ENCODE measurements around the gene ABCA10. TPM values are rescaled to one million over a fixed set of nuclear protein-coding genes. Genes with fewer than 3 reads are reported as not detected.

The ABCA10 gene
- total and polyA plus RNA-seq, 5 donors from 2014 or later: 0.07 to 2.4 (median 0.11) TPM; not detected in 2

GRCh38 chr17:69154267-69154666 lies 74.4 kb downstream of the ABCA10 start:
- Histone ChIP-seq H3K4me3 (ENCODE audit: low read depth, low read length) (no peak overlapping the region), H3K27ac (ENCODE audit: insufficient read depth, low read length, poor library complexity, severe bottlenecking) (no peak overlapping the region), H3K27me3 (ENCODE audit: control insufficient read depth, insufficient read depth, low read length) (no peaks in the 10 kb centered on the region), H3K4me1 (ENCODE audit: control insufficient read depth, insufficient read depth, low read length, poor library complexity, severe bottlenecking) (no peaks in the 10 kb centered on the region), H3K9me3 (ENCODE audit: control insufficient read depth in 2 of 2, low read length in 2 of 2) (no peaks in the 10 kb centered on the region), H3K36me3 (ENCODE audit: control insufficient read depth, insufficient read depth, low read length) (no peaks in the 10 kb centered on the region)
- DNase-seq (no peak), ATAC-seq (ENCODE audit: low read depth in 2 of 2) (no peak)
- Mint-ChIP-seq H3K4me3 (no peak overlapping the region), H3K36me3 (peaks cover 2% of the 10 kb centered on the region), H3K27ac (no peak overlapping the region), H3K27me3 (no peaks in the 10 kb centered on the region), H3K4me1 (no peaks in the 10 kb centered on the region), H3K9me3 (peaks cover 0 to 4% (median 0%) of the 10 kb centered on the region in 7 donors)

- H3K4me1 ChIP-seq (ENCODE audit: control insufficient read depth, insufficient read depth, low read length, poor library complexity, severe bottlenecking): no peaks in the 10 kb centered on the region
Observed at GRCh38 chr17:69150333-69150732, 78.3 kb downstream of the ABCA10 start.

GRCh38 chr17:69147460-69147859 lies 81.2 kb downstream of the ABCA10 start:
- H3K36me3 ChIP-seq (ENCODE audit: control insufficient read depth, insufficient read depth, low read length): no peaks in the 10 kb centered on the region
- H3K9me3 Mint-ChIP-seq: peaks cover 0 to 4% (median 0%) of the 10 kb centered on the region in 7 donors
- H3K4me1 ChIP-seq (ENCODE audit: control insufficient read depth, insufficient read depth, low read length, poor library complexity, severe bottlenecking): no peaks in the 10 kb centered on the region
- DNase-seq (no peak), ATAC-seq (ENCODE audit: low read depth in 2 of 2) (no peak)
- H3K4me3 ChIP-seq (ENCODE audit: low read depth, low read length): no peak overlapping the region
- H3K36me3 Mint-ChIP-seq: no peaks in the 10 kb centered on the region
- H3K27ac ChIP-seq (ENCODE audit: insufficient read depth, low read length, poor library complexity, severe bottlenecking): no peak overlapping the region
- H3K9me3 ChIP-seq (ENCODE audit: control insufficient read depth in 2 of 2, low read length in 2 of 2): no peaks in the 10 kb centered on the region
- H3K27me3 Mint-ChIP-seq: peaks cover 7% of the 10 kb centered on the region
- H3K4me1 Mint-ChIP-seq: no peaks in the 10 kb centered on the region
- H3K27ac Mint-ChIP-seq: no peak overlapping the region
- H3K27me3 ChIP-seq (ENCODE audit: control insufficient read depth, insufficient read depth, low read length): no peaks in the 10 kb centered on the region
- H3K4me3 Mint-ChIP-seq: no peak overlapping the region

More at GRCh38 chr17:69150333-69150732, 78.3 kb downstream of the ABCA10 start:
- no peak overlapping the region for H3K4me3 ChIP-seq (ENCODE audit: low read depth, low read length)
- Mint-ChIP-seq H3K36me3 (peaks cover 2% of the 10 kb centered on the region), H3K27ac (no peak overlapping the region), H3K9me3 (peaks cover 0 to 4% (median 0%) of the 10 kb centered on the region in 7 donors), H3K4me1 (no peaks in the 10 kb centered on the region), H3K4me3 (no peak overlapping the region), H3K27me3 (no peaks in the 10 kb centered on the region)
- no peaks in the 10 kb centered on the region for H3K27me3 ChIP-seq (ENCODE audit: control insufficient read depth, insufficient read depth, low read length)
- H3K27ac ChIP-seq (ENCODE audit: insufficient read depth, low read length, poor library complexity, severe bottlenecking): no peak overlapping the region
- DNase-seq: no peak
- H3K36me3 ChIP-seq (ENCODE audit: control insufficient read depth, insufficient read depth, low read length): no peaks in the 10 kb centered on the region
- ATAC-seq (ENCODE audit: low read depth in 2 of 2): no peak
- no peaks in the 10 kb centered on the region for H3K9me3 ChIP-seq (ENCODE audit: control insufficient read depth in 2 of 2, low read length in 2 of 2)

GRCh38 chr17:69144331-69145255 lies 84.0 kb downstream of the ABCA10 start:
- H3K36me3 Mint-ChIP-seq: no peaks in the 10 kb centered on the region
- no peaks in the 10 kb centered on the region for H3K4me1 Mint-ChIP-seq
- Histone ChIP-seq H3K27me3 (ENCODE audit: control insufficient read depth, insufficient read depth, low read length) (no peaks in the 10 kb centered on the region), H3K4me3 (ENCODE audit: low read depth, low read length) (no peak overlapping the region), H3K36me3 (ENCODE audit: control insufficient read depth, insufficient read depth, low read length) (no peaks in the 10 kb centered on the region), H3K9me3 (ENCODE audit: control insufficient read depth in 2 of 2, low read length in 2 of 2) (no peaks in the 10 kb centered on the region), H3K4me1 (ENCODE audit: control insufficient read depth, insufficient read depth, low read length, poor library complexity, severe bottlenecking) (no peaks in the 10 kb centered on the region), H3K27ac (ENCODE audit: insufficient read depth, low read length, poor library complexity, severe bottlenecking) (no peak overlapping the region)
- peaks cover 10% of the 10 kb centered on the region for H3K27me3 Mint-ChIP-seq
- peaks cover 0 to 2% (median 0%) of the 10 kb centered on the region in 7 donors for H3K9me3 Mint-ChIP-seq
- no peak overlapping the region for H3K27ac Mint-ChIP-seq
- H3K4me3 Mint-ChIP-seq: no peak overlapping the region
- ATAC-seq (ENCODE audit: low read depth in 2 of 2) (no peak), DNase-seq (no peak)

GRCh38 chr17:69143683-69144231 lies 84.9 kb downstream of the ABCA10 start:
- Mint-ChIP-seq H3K27me3 (peaks cover 10% of the 10 kb centered on the region), H3K36me3 (no peaks in the 10 kb centered on the region), H3K27ac (no peak overlapping the region), H3K4me3 (no peak overlapping the region), H3K4me1 (no peaks in the 10 kb centered on the region), H3K9me3 (peaks cover 0 to 2% (median 0%) of the 10 kb centered on the region in 7 donors)
- no peak for DNase-seq
- H3K27me3 ChIP-seq (ENCODE audit: control insufficient read depth, insufficient read depth, low read length): no peaks in the 10 kb centered on the region
- H3K27ac ChIP-seq (ENCODE audit: insufficient read depth, low read length, poor library complexity, severe bottlenecking): no peak overlapping the region
- H3K9me3 ChIP-seq (ENCODE audit: control insufficient read depth in 2 of 2, low read length in 2 of 2): no peaks in the 10 kb centered on the region
- ATAC-seq (ENCODE audit: low read depth in 2 of 2): no peak
- no peak overlapping the region for H3K4me3 ChIP-seq (ENCODE audit: low read depth, low read length)
- no peaks in the 10 kb centered on the region for H3K4me1 ChIP-seq (ENCODE audit: control insufficient read depth, insufficient read depth, low read length, poor library complexity, severe bottlenecking)
- no peaks in the 10 kb centered on the region for H3K36me3 ChIP-seq (ENCODE audit: control insufficient read depth, insufficient read depth, low read length)

GRCh38 chr17:69143151-69143550 lies 85.5 kb downstream of the ABCA10 start:
- peaks cover 0 to 2% (median 0%) of the 10 kb centered on the region in 7 donors for H3K9me3 Mint-ChIP-seq
- H3K4me3 Mint-ChIP-seq: no peak overlapping the region
- H3K4me1 ChIP-seq (ENCODE audit: control insufficient read depth, insufficient read depth, low read length, poor library complexity, severe bottlenecking): no peaks in the 10 kb centered on the region
- no peaks in the 10 kb centered on the region for H3K36me3 ChIP-seq (ENCODE audit: control insufficient read depth, insufficient read depth, low read length)
- H3K27me3 Mint-ChIP-seq: peaks cover 10% of the 10 kb centered on the region
- no peaks in the 10 kb centered on the region for H3K36me3 Mint-ChIP-seq
- H3K9me3 ChIP-seq (ENCODE audit: control insufficient read depth in 2 of 2, low read length in 2 of 2): no peaks in the 10 kb centered on the region
- H3K4me3 ChIP-seq (ENCODE audit: low read depth, low read length): no peak overlapping the region
- DNase-seq (no peak), ATAC-seq (ENCODE audit: low read depth in 2 of 2) (no peak)
- no peaks in the 10 kb centered on the region for H3K4me1 Mint-ChIP-seq
- H3K27ac Mint-ChIP-seq: no peak overlapping the region
- H3K27me3 ChIP-seq (ENCODE audit: control insufficient read depth, insufficient read depth, low read length): no peaks in the 10 kb centered on the region
- H3K27ac ChIP-seq (ENCODE audit: insufficient read depth, low read length, poor library complexity, severe bottlenecking): no peak overlapping the region

GRCh38 chr17:69142175-69142802 lies 86.3 kb downstream of the ABCA10 start:
- no peaks in the 10 kb centered on the region for H3K4me1 Mint-ChIP-seq
- H3K36me3 ChIP-seq (ENCODE audit: control insufficient read depth, insufficient read depth, low read length): no peaks in the 10 kb centered on the region
- H3K27ac ChIP-seq (ENCODE audit: insufficient read depth, low read length, poor library complexity, severe bottlenecking): no peak overlapping the region
- no peaks in the 10 kb centered on the region for H3K27me3 ChIP-seq (ENCODE audit: control insufficient read depth, insufficient read depth, low read length)
- no peaks in the 10 kb centered on the region for H3K9me3 ChIP-seq (ENCODE audit: control insufficient read depth in 2 of 2, low read length in 2 of 2)
- no peak overlapping the region for H3K27ac Mint-ChIP-seq
- no peak for ATAC-seq (ENCODE audit: low read depth in 2 of 2)
- DNase-seq: no peak
- H3K4me3 Mint-ChIP-seq: no peak overlapping the region
- peaks cover 0 to 2% (median 0%) of the 10 kb centered on the region in 7 donors for H3K9me3 Mint-ChIP-seq
- no peaks in the 10 kb centered on the region for H3K36me3 Mint-ChIP-seq
- no peak overlapping the region for H3K4me3 ChIP-seq (ENCODE audit: low read depth, low read length)
- H3K4me1 ChIP-seq (ENCODE audit: control insufficient read depth, insufficient read depth, low read length, poor library complexity, severe bottlenecking): no peaks in the 10 kb centered on the region
- peaks cover 10% of the 10 kb centered on the region for H3K27me3 Mint-ChIP-seq

All from CD4-positive, CD25-positive, alpha-beta regulatory T cell (primary cell).